GM21825 (cell line): Measurements from ENCODE around the gene TNFRSF4.

Source experiments
- ATAC-seq: cut with Tn5 transposase; IDR thresholded peaks from one replicate; pipeline ENCODE4 v1.9.1; 2021; ENCODE audit warnings: mild to moderate bottlenecking, moderate library complexity; ENCODE audit not compliant: unreplicated experiment

The TNFRSF4 gene

DNA sequence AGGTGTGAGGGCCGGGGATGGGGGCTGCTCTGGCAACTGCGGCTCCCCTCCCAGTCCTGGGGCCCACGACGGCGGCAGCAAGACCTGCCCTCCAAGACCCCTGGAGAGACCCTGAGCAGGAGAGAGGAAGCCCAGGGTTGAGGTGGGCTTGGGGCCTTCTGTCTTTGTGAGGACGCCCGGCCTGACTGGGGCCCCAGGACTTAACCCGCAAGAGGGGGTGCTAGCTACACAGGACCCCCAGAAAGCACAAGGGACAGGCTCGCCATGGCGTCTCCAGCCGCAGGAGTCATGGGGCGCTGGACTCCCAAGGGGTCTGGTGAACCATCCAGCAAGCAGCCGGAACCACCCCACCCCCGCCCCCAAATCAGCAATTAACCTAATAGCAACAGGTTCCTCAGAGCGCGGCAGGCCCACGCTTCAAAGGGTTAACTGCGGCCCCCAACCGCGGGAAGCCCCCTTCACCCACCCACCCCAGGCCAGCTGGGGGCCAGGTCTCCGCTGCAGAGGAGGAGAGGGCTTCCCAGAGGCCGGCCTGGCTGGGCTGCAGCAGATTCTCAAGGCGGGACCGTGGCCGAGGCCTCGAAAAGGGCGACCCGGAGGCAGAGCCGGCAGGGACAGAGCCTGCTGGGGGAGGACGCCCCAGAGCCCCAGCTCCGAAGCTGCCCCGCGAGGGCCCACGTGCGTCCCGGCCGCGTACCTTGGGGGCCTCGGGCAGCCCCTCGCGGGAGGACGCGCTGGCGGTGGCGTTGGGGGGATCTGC is 32.0 kb upstream of the TNFRSF4 start:
- ATAC-seq: no peak

DNA sequence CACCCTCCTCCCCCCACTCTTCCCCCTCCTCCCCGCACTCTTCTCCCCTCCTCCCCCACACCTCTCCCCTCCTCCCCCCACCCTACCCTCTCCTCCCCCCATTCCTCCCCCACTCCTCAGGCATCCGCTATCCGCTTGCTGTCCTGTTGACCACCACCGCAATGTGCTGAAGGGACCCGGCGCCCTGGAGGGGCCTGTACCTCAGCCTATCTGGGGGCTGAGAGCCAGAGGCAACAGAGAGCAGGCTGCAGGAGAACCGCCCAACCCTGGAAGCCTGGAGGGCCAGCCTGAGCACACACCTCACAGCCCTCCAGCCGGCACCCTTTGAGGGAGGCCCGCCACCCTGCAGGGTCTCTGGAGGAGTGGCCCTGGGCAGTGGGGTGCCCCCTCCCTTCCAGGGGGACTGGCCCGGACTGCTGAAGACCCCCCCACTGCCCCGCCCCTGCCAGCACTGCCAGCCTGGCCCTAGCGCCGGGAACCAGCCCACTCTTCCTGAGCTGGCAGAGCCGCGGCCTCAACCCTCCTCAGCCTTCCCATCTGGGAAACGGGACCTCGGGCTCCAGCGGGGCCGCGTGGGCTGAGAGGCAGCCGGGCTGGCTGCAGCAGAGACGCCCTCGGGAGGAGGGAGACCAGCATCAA is 31.3 kb upstream of the TNFRSF4 start:
- ATAC-seq: no peak

DNA sequence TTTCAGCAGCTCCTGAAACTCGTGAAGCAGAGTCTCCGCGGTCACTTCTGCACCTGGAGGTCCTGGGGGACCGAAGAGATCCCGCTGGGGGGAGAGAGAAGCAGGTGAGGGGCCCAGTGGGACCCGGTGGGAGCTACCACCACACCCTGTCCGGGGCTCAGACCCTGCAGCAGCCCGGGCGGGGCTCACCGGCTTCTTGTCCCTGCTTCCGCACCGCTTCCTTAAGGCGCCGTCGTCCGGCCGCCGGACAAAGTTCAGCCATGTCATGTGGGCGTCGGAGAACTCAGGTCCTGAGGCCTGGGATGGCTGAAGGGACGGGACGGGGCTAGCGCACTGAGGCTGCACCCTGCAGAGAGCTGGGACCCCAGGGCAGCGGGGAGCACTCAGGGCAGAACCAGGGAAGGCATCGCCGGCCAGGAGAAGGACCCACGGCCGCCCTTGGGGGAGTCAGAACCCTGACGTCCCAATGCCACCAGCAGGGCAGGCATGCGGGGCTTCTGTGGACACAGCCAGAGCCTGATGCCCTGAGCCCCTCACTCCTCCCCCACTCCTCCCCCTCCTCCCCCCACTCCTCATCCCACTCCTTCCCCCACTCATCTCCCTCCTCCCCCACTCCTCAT is 30.3 kb upstream of the TNFRSF4 start:
- no peak for ATAC-seq

DNA sequence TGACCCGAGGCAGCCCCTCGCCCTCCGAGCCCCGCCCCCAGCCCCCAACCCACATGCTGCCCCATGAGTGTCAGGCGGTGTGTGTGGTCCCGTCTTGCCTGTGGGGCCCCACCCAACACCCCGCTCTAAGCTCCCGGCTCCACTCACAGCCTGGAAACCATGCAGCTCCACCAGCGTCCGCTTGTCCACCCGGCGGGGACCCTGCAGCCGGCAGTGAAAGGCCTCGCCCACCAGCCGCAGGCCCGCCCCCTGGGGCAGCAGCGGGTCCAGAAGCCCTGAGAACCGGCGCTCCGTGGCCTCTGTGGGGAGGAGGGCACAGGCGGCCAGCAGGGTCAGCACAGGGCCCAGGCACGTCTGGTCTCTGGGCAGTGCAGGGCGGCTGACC is 29.8 kb upstream of the TNFRSF4 start:
- ATAC-seq: no peak

DNA sequence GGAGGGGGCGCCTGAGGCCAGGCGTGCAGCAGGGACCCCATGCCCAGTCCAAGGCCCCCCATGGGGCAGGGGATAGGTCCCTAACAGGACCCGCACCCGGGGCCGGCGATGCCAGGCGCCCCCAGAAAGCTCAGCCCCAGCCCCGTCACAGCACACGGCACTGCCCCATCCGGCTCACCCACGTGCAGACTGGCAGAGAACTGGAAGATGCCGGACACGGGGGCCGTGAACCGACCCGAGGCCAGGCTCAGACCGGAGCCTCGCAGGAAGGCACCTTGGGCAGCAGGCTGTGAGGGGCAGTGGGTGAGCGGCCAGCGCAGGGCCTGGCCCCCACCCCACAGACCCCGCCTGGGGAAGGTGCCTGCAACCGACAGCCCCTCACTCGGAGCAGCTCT is 29.3 kb upstream of the TNFRSF4 start:
- ATAC-seq: no peak

DNA sequence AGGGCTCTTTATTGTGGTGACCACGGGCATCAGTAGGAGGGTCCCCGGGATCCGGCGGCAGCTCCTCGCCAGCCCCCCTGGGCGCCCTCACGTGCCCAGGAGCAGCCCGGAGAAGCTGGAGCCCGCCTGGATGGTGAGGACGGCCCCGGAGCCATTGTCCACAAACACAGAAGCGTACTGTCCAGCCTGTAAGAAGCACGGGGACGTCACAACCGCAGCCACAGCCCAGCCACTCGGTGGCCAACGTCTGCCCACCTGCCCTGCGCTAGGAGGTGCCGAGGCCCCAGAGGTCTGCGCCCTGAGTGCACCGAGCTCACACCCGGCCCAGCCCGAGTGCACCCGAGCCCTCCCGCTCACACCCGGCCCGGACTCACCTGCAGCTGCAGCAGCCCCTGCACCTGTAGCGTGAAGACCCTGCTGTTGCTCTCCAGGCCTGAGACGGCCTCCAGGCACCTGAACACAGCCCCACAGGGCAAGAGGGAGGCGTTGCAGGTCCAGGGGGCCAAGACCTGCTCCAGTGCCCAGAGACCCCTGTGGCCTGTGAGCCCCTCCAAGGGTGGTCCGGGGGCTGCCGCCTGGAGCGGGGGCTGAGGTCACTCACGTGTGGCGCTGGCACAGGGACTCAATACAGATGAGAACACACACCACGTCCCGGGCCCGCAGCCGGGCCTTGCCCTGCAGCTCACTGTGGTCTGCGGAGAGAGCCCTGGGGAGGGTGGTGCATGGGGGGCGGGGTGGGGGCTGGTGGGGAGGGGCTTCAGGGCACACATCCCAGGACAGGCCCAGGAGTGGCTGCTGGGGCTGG is 28.7 kb upstream of the TNFRSF4 start:
- no peak for ATAC-seq

DNA sequence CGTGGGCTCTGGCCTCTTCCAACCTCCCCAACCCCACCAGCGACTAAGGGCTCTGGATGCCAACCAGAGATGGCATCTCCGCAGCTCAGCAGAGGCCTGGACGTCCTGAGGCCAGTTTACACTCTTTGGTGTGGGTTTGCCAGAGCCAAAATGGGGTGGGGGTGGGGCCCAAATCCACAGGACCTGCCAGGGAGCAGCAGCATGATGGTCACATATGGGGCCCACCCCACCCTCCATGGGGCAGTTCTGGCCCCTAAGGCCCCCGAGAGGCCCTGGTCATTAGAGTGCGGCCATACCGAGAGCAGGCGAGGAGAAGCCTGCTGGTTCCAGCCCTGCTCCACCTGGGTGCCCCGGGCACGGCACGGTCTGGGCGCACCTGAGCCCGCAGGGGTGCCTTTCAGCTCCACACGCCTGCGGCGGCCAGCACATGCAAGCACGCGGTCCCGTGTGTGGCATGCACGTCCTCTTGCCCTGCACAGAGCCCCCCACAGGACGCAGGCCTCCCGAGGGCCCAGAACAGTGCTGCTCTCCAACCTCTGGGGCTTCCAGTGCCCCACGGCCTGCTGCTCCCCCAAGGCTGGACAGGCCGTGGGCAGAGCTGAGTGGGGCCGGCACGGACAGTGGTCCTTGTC is 27.8 kb upstream of the TNFRSF4 start:
- no peak for ATAC-seq

DNA sequence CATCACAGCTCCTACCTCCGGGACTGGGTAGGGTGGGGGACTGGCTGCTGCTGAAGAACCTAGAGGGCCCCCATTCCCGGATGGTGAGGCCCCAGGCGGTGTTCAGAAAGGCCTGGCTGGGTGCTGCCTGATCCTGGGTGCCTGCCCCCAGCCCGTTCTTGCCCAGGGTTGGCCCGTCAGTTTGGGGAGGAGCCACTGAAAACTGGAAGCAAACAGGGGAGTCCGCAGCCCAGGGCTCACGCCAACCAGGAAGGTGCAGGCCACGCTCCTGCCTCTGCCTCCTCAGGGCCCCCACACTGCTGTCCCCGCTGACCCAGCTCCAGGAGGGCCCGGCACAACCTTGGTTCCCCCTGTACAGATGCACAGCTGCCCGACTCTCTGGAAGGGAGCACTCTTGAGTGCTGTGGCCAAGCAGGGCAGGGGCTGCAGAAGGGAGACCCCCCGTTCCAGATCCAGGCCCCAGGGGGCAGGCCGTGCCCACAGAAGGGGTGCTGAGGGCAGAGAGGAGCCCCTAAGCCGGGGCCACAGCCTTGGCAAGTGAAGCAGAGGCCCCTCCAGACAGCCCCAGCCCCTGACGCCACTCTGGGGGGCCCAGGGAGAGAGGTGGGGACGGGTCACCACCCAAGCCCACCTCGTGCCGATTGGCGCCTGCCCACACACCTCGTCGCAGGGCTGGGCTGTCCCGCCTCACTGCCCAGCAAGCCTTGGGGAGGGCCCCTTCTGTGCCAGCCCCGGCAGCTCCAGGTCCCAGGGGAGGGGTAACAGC is 27.1 kb upstream of the TNFRSF4 start:
- ATAC-seq: no peak

DNA sequence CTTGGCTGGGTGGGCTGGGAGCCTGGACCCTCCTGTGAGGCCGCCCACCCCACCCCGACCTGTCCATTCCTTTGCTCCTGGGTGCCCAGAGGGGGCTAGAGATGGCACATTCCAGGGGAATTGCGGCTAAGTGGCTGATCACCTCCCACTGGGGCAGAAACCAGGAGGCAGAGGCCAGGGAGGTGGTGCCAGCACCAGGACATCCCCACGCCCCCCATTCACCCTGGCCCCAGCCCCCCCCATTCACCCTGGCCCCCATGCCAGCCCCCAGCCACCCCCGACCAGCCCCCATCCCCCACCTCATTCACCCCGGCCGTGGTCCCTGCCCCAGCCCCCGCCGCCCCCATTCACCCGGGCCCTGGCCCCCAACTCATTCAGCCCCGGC is 26.4 kb upstream of the TNFRSF4 start:
- ATAC-seq: no peak

DNA sequence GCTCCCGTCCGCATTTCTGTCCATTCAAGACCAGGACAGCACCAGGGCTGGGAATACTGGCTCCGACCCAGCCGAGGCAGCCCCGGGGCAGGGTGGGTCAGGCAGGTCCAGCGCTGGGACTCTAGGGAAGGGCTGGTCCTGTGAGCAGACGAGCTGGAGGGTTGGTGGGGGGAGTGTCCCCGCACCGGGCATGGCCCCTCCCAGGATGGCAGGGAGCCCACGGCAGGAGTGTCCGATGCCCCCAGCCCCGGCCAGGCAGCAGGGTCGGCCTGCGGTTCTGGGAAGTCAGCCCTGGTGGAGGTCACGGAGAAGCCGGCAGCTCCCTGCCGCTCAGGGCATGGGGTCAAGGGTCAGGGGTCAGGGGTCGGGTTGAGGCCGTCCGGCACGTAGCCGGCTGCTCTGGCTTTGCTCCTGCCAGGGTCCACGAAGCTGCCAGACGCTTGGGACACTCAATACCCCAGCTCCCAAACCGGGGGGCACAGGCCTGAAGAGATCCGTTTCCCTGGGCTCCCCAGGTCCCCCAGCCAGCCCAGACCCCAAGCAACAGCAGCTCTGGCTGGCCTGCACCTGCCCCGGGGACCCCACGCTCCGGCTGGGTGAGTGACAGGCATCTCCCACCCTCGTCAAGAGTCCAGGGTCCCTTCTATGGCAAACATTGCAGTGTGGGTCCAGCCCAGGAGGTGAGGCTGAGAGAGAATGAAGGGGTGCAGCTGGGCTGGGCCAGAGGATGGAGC is 25.8 kb upstream of the TNFRSF4 start:
- no peak for ATAC-seq

DNA sequence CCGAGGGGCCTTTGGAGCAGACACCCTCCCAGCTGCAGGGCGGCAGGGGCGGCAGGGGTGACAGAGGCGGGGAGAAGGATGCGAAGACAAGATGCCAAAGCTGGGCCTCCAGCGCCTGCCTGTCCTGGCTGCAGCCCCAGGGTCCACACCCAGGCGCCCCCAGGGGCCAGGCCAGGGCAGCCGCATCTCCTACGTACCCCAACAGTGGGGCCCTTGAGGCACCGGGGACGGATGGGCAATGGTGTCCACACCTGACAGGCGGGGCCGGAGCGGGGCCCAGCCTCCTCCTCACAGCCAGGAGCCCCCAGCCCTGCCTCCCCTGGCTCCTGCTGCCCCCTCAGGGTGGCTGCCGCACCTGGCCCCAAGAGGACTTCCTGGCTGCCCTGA is 25.3 kb upstream of the TNFRSF4 start:
- ATAC-seq: no peak

DNA sequence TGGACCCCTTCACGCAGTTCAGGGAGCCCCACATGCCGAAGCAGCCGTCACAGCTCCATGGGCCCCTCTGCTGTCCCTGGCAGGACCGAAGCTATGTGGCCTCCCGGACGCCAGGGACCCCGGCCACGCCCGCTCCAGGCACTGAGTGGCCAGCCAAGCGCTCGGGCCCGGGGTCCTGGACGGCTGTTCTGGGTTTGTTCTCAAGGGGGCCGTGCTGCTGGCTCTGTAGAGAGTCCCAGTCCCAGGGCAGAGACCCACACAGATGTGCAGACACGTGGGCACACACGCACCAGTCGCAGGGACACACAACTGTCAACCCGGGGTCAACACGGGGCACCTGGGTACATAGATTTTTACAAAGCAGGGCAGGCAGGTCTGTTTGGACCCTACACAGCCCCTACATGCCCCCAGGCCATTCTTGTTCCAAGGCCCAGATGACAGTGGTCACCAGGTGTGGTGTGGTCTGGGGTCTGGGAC is 24.8 kb upstream of the TNFRSF4 start:
- ATAC-seq: no peak

DNA sequence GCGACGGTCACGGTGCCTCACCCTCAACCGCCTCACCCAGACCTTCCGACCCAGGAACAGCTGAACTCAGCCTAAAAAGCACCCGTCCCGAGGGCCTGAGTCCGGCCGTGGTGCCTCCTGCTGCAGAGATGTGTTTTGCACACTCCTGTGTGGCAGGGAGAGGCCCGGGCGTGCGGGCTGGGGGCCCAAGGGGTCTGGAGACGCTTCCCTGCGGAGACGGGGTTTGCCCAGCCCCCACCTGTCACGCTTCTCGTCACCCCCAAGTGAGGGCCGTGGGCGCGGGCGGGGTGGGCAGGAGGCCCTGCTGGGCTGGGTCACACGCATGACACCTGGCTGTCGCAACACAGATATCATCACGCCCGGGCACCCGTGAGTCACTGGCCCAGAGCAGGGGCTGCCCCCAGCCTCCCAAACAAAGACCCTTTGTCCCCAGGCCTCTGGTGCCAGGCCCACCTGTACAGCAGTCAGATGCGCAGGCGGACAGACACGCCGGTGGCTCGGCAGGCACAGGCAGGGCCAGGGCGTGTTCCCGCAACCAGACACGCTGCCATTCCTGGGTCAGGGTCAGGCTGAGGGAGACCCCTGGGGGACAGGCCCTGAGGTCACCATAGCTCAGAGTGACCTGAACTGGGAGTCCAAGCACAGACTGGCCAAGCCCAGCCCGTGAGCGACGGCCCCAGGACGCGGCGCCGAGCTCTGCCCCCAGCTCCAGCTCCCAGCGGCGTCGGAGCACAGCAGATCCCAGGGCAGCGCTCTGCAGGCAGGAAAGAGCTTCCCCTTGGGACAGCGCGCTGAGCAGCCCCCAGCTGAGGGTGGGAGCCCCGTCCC is 24.1 kb upstream of the TNFRSF4 start:
- ATAC-seq: no peak

DNA sequence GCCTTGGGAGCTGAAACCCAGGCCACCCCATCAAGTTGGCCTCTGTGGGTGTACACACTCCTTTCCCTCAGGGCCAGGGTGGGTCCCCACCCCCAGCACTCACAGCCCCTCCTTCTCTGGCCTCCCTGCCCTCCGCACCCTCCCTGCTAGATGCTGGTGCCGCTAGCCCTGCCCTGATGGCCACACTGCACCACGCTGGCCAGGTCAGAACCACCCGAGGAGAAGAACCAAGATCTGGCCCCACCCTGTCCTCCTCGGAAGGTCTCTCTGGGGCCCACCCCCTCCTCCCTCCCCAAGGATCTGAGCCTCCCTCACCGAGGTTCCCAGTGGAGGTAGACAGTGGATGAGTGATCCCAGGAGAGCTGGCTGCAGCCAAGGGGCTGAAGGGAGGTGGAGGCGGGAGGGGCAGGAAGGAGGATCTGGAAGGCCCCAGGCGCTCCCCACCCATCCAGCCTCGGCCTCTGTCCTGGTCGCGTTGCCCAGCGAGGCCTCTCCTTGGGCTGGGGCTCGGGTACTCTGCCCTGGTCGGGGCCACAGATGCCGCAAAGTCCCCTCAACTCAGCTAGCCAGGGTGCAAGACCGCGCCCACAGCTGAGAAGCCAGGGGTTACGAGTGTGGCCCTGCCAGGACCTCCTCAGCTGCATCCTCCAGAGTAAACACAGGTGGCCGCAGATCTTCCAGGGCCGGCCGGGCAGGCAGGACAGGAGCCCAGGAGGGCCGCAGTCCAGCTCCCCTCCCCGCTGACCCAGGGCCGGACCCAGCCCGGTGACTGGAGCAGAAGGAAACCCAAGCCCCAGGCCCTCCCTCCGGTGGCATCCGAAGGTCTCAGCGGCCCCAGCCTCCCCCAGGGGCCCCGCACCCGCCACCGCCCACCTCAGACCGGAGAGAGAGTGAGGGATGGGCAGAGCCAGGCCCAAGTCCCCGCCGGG is 23.3 kb upstream of the TNFRSF4 start:
- no peak for ATAC-seq

DNA sequence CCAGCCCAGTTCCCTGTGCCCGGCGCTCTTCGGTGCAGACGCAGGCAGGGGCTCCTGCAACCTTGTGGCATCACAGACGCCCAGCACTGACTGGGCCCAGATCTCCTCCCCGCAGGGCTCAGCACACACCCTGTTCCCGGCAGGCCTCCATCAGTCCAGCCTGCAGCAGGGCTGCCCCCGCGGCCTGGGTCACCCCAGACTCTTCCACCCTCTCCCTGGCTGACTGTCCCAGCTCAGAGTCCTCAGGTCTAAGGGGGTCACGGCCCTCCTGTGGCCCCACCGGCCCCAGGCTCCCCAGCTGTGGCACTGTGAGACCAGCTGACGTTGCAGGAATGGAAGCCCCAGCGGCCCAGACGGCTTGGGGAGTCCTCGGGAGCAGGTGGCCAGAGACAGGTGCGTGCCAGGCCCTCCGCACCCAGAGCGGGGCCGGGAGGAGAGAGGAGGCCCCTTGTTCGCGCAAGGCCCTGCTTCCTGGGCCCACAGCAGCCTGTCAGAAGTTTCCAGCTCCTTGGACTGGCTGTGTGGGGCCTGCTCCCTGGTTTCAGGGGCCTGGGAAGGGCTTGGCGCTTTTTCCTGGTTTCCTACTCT is 22.3 kb upstream of the TNFRSF4 start:
- no peak for ATAC-seq

DNA sequence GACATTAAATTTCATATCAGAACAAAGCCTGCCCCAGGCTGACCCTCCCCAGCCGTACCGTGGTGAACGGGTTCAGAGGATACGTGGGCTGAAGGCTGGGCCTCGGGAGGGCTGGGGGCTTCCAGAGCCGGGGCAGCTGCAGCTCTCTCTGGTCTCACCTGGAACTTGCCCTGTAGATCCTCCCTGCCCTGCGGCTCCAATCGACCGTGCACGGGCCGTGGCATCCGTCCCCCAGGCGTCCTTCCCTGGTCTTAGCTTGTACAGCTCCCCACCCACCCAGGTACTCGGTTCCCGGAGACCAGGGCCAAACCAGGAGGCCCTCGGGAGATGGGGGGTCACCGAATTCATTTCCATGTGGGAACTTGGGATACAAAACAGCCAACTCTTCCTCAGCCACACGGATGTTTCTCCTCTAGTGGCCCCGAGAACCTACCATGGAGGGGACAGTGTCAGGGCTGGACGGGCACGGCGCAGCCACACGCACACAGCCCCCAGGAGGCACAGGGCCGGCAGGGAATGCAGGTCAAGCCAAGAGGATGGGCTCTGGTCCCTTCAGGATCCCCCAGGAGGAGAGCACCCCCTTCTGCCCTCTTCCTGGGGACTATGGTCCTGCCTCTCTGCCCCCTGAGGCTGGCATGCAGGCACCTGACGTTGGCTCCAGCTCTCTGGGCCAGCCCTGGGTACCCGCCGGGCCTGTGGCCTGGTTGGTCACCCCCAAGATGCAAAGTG is 21.2 kb upstream of the TNFRSF4 start:
- ATAC-seq: no peak
